Epidermal melanocyte (primary cell): Measurements from ENCODE around the gene DST.

ENCODE experiments used
- DNase-seq: peaks from one replicate; pipeline ENCODE4 v3.0.0; 2011; ENCODE audit warnings: low spot score; ENCODE audit not compliant: insufficient read length

Gene DST

DNA sequence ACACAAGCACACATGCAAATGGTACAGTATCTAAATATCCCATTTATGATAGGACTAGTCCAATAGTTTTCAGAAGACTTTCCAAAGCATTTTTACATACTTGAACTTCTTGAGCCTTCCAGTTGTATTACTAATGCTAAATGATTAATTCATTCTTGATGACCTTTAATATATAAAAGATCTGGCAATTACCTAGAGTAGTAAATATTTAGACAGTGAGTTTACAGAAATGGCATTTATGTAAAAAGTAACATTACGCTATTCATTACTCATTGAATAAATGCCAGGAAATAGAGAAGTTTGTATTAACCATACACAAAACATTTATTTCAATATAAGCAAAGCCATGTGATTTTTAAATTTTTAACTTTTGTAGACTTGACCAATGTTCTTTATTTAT lies 158.8 kb downstream of the DST start:
- no peak for DNase-seq

DNA sequence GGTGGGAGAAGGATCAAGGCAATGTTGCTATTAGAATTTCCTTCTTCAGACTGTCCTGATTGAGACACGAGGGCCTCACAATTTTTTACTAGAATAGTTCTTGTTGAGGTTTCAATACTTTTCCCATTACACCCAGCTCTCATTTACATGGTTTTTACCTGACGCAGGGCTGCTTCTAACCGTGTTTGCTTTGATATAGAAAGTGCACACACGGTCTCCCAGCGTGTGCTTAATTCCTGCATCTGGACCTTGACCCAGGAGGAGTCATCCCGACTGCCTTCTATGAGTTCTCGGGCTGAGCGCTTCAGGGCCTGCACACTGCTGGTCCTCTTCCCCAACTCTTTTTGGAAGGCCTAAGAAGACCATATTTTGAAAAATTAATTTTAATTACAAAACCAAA lies 160.2 kb downstream of the DST start:
- no peak for DNase-seq

DNA sequence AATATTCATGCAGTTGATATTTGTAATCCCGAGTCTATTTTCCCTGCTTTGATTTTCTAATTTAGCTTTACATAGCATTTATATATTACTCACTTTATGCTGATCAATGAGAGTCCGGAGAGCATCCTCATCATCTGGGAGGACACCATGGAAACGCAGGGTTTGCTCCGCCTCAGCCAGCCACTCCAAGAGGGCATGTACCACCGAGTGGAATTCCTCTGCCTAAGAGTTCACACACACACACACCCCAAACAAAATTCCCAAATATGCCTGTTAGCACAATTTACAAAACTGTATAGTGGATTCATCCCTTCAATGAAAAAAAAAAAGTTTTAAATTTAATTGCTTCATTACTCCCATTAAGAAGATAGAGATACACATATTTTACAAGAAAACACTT lies 160.7 kb downstream of the DST start:
- DNase-seq = no peak

DNA sequence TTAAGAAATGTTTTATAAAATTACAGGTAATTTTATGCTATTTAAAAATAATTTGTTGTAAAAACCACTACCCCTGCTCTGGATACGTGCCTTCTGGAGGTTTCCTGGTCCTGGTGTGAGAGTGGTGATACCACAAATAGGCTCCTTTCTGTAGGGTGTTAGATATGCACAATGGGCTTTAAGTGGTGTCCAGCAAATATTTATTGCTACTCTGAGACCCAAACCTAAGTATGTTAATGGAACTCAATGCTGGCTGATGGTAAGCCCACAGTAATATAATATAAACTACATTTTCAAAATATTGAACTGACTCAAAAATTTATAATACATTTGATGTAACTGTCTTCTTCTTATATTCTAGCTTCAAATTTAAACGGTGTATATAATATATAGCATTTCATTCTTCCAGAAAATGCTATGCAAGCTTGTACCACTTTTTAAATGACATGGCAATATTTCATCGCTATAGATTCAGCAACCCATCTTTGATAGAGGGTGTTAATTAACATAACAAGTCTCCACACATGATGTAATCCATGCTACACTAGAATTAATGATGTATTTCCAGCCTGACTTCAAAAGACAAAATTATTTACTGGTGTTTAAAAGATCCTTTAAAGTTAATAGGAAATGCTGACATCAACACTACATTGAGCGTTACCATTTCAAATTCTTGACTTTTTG lies 161.9 kb downstream of the DST start:
- no peak for DNase-seq

DNA sequence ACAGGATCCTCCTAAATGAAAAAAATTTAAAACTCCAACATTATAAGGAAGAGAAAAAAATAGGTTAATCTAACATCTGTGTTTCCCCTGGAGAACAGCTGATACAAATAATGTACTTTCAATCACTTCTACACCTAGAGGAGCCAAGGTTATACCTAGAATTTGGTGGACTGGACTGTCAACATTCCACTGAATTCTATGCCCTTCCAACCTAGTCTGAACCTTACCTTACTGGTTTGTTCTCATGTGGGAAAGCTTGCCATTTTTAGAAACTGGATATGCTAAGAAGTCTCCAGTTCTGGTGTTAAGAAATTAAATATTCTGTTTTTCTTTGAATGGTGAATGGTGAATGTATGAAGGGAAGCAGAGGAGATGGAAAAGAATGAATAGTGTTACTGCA lies 162.4 kb downstream of the DST start:
- DNase-seq = no peak

DNA sequence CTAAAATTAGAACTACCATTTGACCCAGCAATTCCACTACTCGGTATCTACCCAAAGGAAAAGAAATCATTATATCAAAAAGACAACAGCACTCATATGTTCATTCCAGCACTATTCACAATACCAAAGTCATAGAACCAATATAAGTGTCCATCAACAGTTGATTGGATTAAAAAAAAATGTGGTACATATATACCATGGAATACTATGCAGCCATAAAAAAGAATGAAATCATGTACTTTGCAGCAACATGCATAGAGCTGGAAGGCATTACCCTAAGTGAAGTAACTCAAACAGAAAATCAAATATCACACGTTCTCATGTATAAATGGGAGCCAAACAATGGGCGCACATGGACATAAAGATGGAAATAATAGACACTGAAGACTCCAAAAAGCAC lies 163.3 kb downstream of the DST start:
- no peak for DNase-seq

DNA sequence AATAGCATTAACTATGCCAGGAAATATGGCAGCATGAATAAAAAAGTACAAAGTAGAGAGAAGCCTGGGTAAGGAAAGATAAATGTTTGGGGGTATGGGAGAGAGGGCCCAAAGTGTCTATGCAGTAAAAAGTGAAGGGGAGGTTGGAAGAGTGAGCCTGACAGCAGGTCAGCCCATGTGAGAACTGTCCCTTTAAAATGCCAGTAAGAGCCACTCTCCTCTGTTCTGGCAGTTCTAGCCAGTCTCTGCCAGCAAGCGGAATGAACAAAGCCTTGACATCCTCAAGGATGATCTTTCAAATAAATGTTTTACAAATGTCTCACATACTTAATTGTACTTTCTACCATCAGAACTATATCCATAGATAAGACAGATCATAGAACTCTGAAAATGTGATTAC lies 164.5 kb downstream of the DST start:
- no peak for DNase-seq

DNA sequence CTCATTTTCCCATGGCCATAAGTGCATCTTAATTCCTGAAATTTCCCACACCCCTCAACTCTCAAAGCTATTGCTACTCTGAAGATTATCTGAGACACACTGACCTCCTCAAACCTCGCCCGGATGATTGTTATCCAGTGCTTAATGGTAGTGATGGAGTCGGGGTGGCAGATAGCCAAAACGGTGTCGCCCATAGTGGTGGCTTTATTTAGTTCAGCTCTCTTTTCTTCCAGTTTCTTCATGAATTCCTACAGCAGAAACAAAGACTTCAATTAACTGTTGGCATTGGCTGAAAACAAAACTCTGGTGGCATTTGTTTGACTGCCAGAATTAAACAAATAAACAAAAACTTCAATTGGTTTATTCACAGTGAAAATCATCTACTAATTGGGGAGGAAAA lies 165.4 kb downstream of the DST start:
- no peak for DNase-seq

DNA sequence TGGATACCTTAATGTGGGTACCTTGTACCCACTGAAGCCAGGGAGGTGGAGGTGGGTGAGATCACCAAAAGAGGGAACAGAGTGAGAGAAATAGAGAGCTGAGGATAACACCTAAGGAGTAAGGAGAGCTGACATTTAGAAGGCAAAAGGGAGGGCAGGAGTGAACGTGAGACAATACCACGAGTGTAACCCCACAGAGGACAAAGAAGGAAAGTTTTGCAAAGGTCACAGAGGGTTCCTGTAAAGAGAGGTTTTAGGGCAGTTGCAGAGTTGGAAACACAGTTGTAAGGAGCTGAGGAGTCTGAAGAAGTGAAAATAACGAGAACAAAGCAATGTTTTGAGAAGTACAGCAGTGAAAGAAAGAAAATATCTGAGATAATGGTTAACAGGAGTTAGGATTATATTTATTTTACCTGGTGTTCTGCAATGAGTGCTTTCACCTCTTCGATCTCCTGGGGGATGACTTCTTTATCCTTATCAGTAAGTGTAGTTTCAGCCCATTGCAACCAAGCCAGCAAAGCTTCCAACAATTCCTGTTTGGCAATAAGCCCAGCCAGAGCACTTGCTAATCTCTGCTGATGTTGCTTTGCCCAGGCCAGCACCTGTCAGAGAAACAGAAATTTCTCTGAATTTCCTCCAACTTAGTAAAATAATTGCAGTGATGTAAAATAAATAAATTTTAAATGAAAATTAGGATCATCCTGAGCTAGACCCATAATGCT lies 166.8 kb downstream of the DST start:
- DNase-seq = no peak

DNA sequence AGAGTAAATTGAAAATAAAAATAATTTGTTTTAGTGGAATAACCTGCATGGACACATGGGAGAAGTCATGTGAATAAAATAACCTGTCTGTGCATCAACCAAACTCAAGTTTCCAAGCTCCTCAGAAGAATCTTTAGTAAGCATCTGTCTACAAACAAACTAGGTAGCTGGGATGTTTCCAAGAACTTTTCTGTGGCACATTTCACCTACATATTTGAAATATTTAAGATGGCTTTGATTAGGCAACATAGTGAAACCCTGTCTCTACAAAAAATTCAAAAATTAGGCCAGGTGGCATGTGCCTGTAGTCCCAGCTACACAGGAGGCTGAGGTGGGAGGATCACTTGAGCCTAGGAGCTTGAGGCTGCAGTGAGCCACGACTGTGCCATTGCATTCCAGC lies 168.2 kb downstream of the DST start:
- DNase-seq = no peak

DNA sequence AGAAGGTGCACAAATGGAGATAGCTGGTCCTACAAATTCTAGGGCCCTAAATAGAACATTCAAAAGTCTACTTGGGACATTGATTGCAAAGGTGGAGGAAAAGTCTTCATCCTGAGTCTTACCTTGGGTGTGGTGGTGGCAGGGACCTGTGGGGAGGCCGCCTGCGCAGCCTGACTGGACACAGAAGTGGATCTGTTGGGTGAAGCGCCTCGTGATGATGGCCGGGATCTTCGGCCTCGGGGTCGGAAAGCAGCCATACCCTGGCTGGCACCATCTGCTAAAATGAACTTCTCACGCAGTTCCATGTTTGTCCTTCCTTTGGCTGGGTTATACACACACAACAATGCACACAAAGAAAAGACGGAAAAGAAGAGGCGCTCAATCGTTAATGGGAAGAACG lies 179.2 kb downstream of the DST start:
- DNase-seq = no peak

DNA sequence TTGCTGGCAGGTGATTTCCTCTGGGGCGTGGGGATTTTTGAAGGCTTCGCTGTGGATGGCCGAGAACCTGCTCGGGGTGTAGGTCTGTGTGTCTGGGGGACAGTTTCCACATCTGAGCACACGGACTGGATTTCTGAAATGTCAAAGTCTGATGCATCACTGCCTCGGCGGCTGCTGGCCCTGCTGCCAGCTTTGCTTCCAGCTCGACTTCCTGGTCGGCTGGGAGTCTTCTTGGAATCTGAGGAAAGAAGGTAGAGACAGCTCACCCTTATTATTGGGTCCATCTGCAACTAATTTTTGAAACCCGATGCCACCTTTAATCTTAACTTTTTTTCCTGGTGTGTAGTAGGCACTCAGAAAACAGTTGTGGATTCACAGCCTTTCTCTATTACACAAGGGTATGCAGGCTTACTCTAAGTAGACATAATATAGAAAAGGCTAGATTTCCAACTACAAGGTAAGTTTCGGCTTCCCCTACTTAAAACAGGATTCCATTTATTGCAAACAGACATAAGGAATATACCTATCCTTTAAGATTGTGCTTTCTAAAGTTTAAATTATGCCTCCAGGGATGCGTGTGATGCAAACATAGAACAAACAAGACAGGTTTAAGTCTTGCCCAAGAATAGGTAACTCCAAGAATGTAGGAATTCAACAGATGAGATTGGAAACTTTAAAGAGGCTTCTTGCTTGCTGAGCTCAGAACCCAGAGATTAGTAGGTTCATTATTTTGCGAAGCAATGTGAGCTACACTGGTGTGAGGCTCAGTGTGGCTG lies 183.5 kb downstream of the DST start:
- DNase-seq = no peak

DNA sequence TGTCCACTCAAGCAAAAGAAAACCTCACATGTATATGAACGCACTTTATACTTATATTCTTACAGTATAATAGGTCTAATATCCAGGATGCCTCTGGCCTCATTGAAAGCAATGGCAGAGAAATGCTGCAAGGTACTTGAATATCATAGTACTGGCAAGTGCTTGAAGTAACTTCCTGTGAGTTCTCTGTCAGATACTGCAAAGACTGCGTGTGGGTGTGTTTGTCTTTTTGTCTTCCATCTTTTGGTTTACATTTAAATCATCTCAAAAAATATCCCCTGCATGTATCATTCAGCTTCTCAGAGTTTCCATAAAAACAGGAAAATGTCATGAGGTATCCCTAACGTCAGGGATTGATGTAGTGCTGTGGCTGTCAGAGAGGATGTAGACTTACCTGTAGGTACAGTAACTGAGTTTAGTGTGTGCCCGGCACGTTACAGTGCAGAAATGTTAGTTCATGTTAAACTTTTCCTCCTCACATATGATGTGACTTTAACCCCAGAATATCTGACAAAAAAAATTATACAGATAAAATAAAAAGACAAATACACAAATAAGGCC lies 184.3 kb downstream of the DST start:
- no peak for DNase-seq

DNA sequence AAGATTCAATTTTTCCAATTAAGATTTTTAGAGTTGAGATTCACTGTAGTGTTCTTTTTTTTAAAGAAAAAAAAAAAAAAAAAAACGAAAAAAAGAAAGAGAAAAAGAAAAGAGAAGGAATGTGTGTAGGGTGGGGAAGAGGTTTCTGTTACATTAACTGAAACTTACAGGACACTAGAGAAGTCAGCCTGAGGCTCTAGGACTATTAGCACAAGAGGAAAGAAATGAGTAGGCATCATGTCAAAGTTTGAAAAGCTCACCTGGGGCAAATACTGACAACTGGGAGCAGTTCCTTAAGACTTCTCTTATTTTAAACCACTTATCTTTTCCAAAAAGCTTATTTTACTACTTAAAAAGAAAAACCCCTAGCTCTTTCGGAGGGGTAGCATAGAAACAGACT lies 185.9 kb downstream of the DST start:
- DNase-seq = no peak

DNA sequence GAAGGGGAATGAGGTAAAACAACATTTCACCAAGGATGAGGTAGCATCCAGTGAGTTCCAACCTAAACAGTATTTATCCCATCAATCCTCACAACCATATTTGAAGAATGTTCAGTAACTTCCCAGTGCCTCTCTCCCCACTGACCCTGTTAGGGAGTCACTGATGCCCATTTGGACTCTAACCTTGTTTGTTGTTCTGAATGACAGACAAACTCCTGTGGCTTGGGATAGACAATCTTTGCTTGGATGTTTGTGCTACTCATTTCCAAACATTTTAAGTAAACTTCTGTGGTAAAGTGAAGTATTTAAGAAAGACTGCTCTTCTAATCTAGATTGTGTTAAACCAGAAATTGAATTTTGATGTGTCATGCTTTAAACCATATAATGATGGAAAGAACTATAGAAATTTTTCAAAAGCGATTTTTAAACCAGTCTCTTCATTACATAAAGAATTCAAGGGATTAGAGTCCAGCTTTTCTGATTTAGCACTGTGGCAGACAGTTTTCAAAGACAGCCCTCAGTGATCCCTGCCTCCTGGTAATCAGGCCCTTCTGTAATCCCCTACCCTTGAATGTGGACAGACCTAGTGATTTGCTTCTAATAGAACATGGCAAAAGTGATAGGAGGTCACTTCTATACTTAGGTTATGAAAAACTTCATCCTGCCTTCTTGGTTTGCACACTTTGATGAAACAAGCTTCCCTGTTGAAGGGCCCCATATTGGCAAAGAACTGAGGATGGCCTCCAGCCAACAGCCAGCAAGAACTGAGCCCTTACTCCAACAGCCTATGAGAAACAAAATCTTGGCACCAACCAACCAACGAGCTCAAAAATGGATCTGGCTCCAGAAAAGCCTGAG lies 191.6 kb downstream of the DST start:
- no peak for DNase-seq

DNA sequence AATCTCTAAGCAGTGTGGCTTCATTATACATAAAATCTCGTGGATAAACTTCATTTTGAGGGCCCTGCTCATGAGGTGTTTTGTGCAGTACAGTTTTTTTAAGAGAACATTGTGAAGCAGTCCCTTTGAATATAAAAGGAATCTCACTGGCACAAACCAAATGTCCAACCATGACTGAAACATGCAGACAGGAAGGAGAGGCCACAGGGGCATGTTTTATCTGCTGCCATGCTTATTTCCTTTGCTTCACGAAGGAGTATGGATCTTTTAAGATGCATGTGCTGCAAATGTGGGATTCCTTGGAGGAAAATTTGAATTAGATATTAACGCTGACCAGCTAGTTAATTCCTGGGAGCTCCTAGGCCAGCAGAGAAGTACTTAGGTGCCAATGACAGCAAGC lies 192.3 kb downstream of the DST start:
- no peak for DNase-seq

DNA sequence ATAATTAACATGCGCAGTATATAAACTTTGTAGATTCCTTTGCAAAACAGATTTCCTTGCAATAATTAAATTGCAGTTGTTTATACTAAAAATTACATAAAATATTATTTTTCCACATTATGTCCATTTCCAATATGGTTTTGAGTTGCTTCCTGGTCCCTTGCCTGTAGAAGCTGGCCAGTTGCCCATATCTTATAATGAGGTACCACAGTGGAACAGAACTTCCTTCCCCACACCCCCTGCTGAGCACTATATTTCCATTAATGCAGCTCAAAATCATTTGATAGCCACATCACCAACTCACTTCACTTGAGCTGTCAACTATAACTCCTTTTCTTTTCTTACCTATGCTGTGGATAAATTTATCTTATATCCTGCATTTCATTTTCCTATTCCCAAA lies 194.6 kb downstream of the DST start:
- no peak for DNase-seq

DNA sequence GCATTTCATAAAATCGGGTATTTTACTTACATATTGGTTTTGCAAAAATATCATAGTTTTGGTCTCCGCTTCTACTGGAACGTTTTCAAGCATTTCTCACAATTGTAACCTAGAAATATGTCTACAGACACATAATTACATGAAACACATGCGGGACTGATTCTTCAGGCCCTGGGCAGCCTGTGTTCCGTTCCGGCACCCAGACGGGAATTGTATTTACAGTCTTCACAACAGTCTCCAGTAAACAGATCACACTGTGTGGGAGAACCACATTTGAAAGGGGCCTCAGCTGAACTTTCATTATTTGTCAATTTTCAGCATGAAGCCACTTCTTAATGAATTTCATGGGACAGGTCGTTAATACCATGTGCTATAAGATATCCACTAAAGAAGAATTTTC lies 196.9 kb downstream of the DST start:
- DNase-seq = no peak

DNA sequence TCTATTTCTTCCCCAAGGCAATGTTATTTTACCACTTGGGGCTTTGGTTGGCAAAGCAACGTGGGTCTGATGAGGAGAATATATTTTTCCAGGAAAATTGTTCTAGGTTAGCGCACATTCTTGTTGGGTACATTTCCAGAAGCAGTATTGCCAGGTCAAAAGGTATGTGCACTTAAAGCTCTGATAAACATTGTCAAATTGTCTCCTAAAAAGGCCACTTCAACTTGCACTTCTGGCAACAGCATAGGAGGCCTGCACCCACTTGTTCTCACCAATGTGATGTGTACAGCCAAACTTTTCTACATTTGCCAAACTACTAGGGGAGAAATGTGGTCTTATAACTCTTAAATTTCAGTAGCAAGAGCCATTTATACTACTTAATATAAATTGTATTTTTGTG lies 197.8 kb downstream of the DST start:
- no peak for DNase-seq

DNA sequence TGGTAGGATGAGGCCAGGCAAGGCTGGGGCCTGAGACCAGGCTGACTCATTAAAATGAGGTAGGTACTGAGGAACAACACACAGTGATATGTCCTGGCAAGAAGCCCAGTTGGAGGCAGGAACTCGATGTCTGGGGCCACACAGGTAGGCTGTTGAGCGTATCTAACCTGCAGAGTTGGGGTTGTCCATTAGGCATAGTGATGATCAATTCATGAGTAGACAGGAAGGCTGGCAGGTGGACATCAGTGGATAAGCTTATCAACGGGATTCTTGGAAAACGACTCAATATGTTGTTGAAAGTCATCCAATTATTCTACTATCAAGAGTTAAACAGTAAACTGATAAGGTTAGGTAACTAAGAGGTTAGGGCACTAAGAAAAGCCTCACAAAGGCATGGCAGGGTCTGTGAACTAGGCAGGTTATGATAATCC lies 202.1 kb downstream of the DST start:
- no peak for DNase-seq

DNA sequence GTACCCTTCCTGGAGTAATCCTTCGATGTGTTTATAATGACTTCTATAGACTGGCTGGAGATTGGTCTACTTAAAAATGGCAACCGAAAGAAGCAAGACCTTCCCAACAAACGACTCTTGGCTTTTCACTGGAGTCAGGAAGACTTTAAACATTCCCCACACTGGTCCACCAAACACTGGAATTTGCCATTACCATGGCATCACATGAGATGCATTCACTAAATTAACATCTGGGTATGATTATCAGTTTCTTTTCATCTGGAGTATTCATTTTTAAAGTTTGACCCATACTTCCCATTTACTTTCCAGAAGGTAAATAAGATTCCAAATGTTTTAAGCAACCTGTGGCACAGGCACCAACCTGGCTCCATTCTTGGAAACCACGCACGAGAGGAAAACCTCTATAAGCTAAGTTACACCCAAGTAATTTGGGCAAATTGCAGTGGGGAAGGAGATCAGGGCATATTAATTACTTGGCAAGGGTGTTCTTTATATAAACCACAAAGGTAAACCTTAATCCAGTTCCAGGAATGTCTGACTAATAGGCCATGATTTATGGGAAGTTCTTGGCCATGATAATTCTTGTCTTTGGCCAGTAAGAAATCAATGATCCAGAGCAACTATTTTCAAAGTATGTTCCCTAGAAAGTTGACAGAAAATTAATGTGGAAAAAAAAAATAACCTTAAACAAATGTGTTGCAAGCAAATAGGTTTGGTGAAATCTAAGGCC lies 205.4 kb downstream of the DST start:
- no peak for DNase-seq
